HepG2 (cell line): ENCODE data around the gene KLB. TPM values are rescaled to one million over a fixed set of nuclear protein-coding genes. Genes with fewer than 3 reads are reported as not detected.

Experiments
- ADNP ChIP-seq: sonication (generic); formaldehyde crosslinking; IDR thresholded peaks from 2 replicates; pipeline ENCODE4 v1.4.0; 2020; ENCODE audit warnings: missing genetic modification reagents
- ATM ChIP-seq: fragments of 450-650 bp; IDR thresholded peaks from 2 replicates; pipeline ENCODE4 v1.7.1; 2017; ENCODE audit warnings: mild to moderate bottlenecking, borderline replicate concordance
- GATAD1 ChIP-seq: IDR thresholded peaks from 2 replicates; pipeline ENCODE4 v1.6.1; 2016; ENCODE audit warnings: missing genetic modification reagents, missing compliant biosample characterization
- MBD4 ChIP-seq: IDR thresholded peaks from 2 replicates; pipeline ENCODE4 v1.6.1; 2012; ENCODE audit warnings: low read length, inconsistent platforms, borderline replicate concordance
- PHF21A ChIP-seq: sonication (generic); formaldehyde crosslinking; IDR thresholded peaks from 2 replicates; pipeline ENCODE4 v1.5.0; 2020; ENCODE audit warnings: mild to moderate bottlenecking, missing genetic modification reagents
- PLSCR1 ChIP-seq: sonication (generic); formaldehyde crosslinking; IDR thresholded peaks from 2 replicates; pipeline ENCODE4 v1.5.0; 2020; ENCODE audit warnings: missing genetic modification reagents, mild to moderate bottlenecking, borderline replicate concordance
- RXRB ChIP-seq: IDR thresholded peaks from 2 replicates; pipeline ENCODE4 v1.6.1; 2016; ENCODE audit warnings: borderline replicate concordance, missing genetic modification reagents, missing compliant biosample characterization
- TBX2 ChIP-seq: sonication (generic); formaldehyde crosslinking; IDR thresholded peaks from 2 replicates; pipeline ENCODE4 v1.5.0; 2020; ENCODE audit warnings: missing genetic modification reagents, mild to moderate bottlenecking, borderline replicate concordance
- ZNF543 ChIP-seq: sonication (generic); formaldehyde crosslinking; IDR thresholded peaks from 2 replicates; pipeline ENCODE4 v1.4.0; 2020; ENCODE audit warnings: mild to moderate bottlenecking, missing genetic modification reagents
- ZNF703 ChIP-seq: sonication (generic); formaldehyde crosslinking; IDR thresholded peaks from 2 replicates; pipeline ENCODE4 v1.5.1; 2020; ENCODE audit warnings: missing genetic modification reagents, mild to moderate bottlenecking, moderate library complexity, borderline replicate concordance
- ZNF747 ChIP-seq: sonication (generic); formaldehyde crosslinking; IDR thresholded peaks from 2 replicates; pipeline ENCODE4 v1.8.1; 2023; ENCODE audit warnings: missing genetic modification reagents, mild to moderate bottlenecking, borderline replicate concordance
- polyA plus RNA-seq, 8 experiments: library from polyadenylated mRNA; depleted of rRNA in 3 of 8; stranded (reverse) in 7 of 8; unstranded in 1 of 8; fragments of >200 nt; fragmentation: Illumina TruSeq in 4 of 8; extraction: Trizol in 4 of 8; gene quantifications; 2 replicates each; pipeline versions ENCODE4 v1.2.1 to v1.2.3, GENCODE V29; 2011 to 2016; ENCODE audit warnings: low read depth in 4 of 8, missing spikeins in 1 of 8, mixed read lengths in 1 of 8; ENCODE audit not compliant: insufficient read depth in 1 of 8
- total RNA-seq, 5 experiments: library from RNA; depleted of rRNA; stranded (reverse); fragments of >200 nt; fragmentation: Illumina TruSeq; extraction: Trizol; gene quantifications; 2 replicates each; pipeline ENCODE4 v1.2.3, GENCODE V29; 2016; ENCODE audit warnings: low read depth in 1 of 5
- TF ChIP-seq, protein P1 (sequence below): sonication (generic); formaldehyde crosslinking; IDR thresholded peaks from 2 replicates; pipeline ENCODE4 v1.5.1; 2020; ENCODE audit warnings: mild to moderate bottlenecking, missing genetic modification reagents, borderline replicate concordance
- TF ChIP-seq, protein P2 (sequence below): IDR thresholded peaks from 2 replicates; pipeline ENCODE4 v1.6.1; 2016; ENCODE audit warnings: missing compliant biosample characterization, missing genetic modification reagents, borderline replicate concordance
- TF ChIP-seq, protein P3 (sequence below): sonication (generic); formaldehyde crosslinking; IDR thresholded peaks from 2 replicates; pipeline ENCODE4 v1.4.0; 2020; ENCODE audit warnings: mild to moderate bottlenecking, missing genetic modification reagents

KLB gene
- total and polyA plus RNA-seq, 2 of the 13 experiments (the other 11 are each of a cell fraction or from before 2014, with no cell fraction given) = 25.3 to 82.0 TPM

DNA sequence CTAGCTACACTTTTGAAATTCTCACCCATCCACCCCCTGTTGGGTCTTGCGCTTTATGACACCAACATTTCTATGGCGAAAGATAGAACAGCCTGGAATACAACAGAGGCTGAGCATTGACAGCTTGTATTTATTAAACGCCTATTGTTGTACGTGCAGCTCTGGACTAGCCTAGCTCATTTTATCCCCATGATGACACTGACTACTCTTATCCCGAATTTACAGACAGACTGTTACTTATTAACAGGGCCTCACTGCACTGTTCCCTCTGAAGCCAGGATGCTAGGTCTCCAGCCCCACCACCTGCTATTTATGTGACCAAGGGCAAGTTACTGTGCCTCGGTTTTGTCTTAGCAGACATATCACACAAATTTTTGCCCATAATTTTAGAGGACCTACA lies 39.6 kb upstream of the KLB start (continued):
- TF ChIP-seq, protein P1, sequence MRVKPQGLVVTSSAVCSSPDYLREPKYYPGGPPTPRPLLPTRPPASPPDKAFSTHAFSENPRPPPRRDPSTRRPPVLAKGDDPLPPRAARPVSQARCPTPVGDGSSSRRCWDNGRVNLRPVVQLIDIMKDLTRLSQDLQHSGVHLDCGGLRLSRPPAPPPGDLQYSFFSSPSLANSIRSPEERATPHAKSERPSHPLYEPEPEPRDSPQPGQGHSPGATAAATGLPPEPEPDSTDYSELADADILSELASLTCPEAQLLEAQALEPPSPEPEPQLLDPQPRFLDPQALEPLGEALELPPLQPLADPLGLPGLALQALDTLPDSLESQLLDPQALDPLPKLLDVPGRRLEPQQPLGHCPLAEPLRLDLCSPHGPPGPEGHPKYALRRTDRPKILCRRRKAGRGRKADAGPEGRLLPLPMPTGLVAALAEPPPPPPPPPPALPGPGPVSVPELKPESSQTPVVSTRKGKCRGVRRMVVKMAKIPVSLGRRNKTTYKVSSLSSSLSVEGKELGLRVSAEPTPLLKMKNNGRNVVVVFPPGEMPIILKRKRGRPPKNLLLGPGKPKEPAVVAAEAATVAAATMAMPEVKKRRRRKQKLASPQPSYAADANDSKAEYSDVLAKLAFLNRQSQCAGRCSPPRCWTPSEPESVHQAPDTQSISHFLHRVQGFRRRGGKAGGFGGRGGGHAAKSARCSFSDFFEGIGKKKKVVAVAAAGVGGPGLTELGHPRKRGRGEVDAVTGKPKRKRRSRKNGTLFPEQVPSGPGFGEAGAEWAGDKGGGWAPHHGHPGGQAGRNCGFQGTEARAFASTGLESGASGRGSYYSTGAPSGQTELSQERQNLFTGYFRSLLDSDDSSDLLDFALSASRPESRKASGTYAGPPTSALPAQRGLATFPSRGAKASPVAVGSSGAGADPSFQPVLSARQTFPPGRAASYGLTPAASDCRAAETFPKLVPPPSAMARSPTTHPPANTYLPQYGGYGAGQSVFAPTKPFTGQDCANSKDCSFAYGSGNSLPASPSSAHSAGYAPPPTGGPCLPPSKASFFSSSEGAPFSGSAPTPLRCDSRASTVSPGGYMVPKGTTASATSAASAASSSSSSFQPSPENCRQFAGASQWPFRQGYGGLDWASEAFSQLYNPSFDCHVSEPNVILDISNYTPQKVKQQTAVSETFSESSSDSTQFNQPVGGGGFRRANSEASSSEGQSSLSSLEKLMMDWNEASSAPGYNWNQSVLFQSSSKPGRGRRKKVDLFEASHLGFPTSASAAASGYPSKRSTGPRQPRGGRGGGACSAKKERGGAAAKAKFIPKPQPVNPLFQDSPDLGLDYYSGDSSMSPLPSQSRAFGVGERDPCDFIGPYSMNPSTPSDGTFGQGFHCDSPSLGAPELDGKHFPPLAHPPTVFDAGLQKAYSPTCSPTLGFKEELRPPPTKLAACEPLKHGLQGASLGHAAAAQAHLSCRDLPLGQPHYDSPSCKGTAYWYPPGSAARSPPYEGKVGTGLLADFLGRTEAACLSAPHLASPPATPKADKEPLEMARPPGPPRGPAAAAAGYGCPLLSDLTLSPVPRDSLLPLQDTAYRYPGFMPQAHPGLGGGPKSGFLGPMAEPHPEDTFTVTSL (CRISPR knock-in tag) = no peak
- no peak for TF ChIP-seq ZNF543 (CRISPR knock-in tag)
- TF ChIP-seq MBD4 = no peak
- no peak for TF ChIP-seq ZNF703 (CRISPR knock-in tag)
- TF ChIP-seq GATAD1 (CRISPR knock-in tag) = no peak
- no peak for TF ChIP-seq ADNP (CRISPR knock-in tag)
- TF ChIP-seq PHF21A = peak; percentile 26; the same call in 1 of the 2 replicates
- TF ChIP-seq, protein P2, sequence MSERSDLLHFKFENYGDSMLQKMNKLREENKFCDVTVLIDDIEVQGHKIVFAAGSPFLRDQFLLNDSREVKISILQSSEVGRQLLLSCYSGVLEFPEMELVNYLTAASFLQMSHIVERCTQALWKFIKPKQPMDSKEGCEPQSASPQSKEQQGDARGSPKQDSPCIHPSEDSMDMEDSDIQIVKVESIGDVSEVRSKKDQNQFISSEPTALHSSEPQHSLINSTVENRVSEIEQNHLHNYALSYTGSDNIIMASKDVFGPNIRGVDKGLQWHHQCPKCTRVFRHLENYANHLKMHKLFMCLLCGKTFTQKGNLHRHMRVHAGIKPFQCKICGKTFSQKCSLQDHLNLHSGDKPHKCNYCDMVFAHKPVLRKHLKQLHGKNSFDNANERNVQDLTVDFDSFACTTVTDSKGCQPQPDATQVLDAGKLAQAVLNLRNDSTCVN (CRISPR knock-in tag) = no peak
- TF ChIP-seq, protein P3, sequence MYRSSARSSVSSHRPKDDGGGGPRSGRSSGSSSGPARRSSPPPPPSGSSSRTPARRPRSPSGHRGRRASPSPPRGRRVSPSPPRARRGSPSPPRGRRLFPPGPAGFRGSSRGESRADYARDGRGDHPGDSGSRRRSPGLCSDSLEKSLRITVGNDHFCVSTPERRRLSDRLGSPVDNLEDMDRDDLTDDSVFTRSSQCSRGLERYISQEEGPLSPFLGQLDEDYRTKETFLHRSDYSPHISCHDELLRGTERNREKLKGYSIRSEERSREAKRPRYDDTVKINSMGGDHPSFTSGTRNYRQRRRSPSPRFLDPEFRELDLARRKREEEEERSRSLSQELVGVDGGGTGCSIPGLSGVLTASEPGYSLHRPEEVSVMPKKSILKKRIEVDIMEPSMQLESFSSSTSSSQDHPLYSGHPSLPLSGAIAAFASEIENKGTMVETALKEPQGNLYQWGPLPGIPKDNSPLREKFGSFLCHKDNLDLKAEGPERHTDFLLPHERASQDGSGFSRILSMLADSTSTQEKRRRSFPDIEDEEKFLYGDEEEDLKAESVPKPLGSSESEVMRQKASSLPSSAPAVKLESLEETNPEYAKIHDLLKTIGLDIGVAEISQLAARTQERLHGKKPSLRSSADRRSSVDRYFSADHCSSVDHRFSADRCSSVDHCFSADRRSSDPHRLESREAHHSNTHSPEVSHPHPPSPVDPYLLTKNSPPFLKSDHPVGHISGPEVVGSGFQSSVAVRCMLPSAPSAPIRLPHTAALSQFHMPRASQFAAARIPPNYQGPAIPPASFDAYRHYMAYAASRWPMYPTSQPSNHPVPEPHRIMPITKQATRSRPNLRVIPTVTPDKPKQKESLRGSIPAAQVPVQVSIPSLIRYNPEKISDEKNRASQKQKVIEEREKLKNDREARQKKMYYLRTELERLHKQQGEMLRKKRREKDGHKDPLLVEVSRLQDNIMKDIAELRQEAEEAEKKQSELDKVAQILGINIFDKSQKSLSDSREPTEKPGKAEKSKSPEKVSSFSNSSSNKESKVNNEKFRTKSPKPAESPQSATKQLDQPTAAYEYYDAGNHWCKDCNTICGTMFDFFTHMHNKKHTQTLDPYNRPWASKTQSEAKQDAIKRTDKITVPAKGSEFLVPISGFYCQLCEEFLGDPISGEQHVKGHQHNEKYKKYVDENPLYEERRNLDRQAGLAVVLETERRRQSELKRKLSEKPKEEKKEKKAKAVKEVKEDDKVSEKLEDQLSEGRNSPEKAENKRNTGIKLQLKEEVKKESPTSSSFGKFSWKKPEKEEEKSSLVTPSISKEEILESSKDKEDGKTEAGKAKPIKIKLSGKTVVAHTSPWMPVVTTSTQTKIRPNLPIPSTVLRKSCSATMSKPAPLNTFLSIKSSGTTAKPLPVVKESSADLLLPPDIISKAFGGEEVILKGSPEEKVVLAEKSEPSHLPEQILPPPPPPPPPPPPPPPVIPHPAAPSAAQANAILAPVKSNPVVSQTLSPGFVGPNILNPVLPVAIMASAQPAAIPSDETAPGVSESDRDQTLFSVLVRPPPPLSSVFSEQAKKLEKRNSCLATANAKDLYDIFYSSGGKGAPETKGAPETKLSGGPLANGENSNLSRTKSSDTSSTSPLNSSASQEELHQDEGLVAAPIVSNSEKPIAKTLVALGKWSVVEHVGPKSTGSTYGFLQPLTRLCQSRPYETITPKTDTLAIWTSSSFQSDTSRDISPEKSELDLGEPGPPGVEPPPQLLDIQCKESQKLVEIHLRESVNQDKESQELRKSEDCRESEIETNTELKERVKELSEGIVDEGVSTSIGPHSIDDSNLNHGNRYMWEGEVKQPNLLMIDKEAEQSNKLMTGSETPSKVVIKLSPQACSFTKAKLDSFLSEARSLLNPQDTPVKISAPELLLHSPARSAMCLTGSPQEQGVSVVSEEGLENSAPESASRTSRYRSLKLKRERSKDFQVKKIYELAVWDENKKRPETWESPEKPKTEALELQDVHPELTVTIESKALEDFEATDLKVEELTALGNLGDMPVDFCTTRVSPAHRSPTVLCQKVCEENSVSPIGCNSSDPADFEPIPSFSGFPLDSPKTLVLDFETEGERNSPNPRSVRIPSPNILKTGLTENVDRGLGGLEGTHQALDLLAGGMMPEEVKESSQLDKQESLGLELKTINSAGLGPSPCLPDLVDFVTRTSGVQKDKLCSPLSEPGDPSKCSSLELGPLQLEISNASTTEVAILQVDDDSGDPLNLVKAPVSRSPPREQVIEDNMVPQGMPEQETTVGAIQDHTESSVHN (CRISPR knock-in tag) = no peak
- no peak for TF ChIP-seq PLSCR1 (CRISPR knock-in tag)
- TF ChIP-seq ZNF747 = no peak
- TF ChIP-seq TBX2 (CRISPR knock-in tag) = 0 out of 2 replicates have a peak, but pooled peaks have one; percentile 43
- no peak for TF ChIP-seq RXRB (CRISPR knock-in tag)
- TF ChIP-seq ATM = no peak
